Natural killer cell treated with Interleukin-12 subunit alpha and Interleukin-12 subunit beta and Interleukin-15 and Interleukin-18, amount 100 ng/mL, for 72 hours (primary cell): ENCODE measurements around the gene LITAFD. TPM values are rescaled to one million over a fixed set of nuclear protein-coding genes. Genes with fewer than 3 reads are reported as not detected.

ENCODE experiments used
- ATAC-seq, 2 donors: fragments of 150-1000 bp; cut with Tn5 transposase in 1 of 2; sonication (Bioruptor Pico), chemical (Tn5 transposase) in 1 of 2; 2 replicates each; pipeline ENCODE4 v1.10.0; 2021
- DNase-seq: peaks from one replicate; pipeline ENCODE4 v3.0.0; 2022; ENCODE audit warnings: low spot score
- H3K27ac Mint-ChIP-seq, 2 donors: 1 replicate in 1 of 2; 2 replicates in 1 of 2; pipeline ENCODE4 v1.8.0; 2022; ENCODE audit warnings: mixed read lengths in 2 of 2, mild to moderate bottlenecking in 1 of 2, moderate library complexity in 1 of 2
- H3K27me3 Mint-ChIP-seq, 2 donors: 1 replicate in 1 of 2; 2 replicates in 1 of 2; pipeline ENCODE4 v1.8.0; 2022; ENCODE audit warnings: mixed read lengths in 2 of 2
- H3K36me3 Mint-ChIP-seq: one replicate; pipeline ENCODE4 v1.8.0; 2022; ENCODE audit warnings: mixed read lengths
- H3K4me1 Mint-ChIP-seq, 2 donors: 1 replicate in 1 of 2; 2 replicates in 1 of 2; pipeline ENCODE4 v1.8.0; 2022; ENCODE audit warnings: low read depth in 2 of 2, mixed read lengths in 2 of 2, mild to moderate bottlenecking in 1 of 2
- H3K4me3 Mint-ChIP-seq: one replicate; pipeline ENCODE4 v1.8.0; 2022; ENCODE audit warnings: mixed read lengths
- H3K9me3 Mint-ChIP-seq: 2 replicates; pipeline ENCODE4 v1.8.0; 2022; ENCODE audit warnings: mixed read lengths
- total RNA-seq, 2 donors: library from RNA; stranded (reverse); gene quantifications; one replicate each; pipeline ENCODE4 v1.2.3, GENCODE V29; 2022

LITAFD gene
- total RNA-seq, 2 donors from 2014 or later = not detected

DNA sequence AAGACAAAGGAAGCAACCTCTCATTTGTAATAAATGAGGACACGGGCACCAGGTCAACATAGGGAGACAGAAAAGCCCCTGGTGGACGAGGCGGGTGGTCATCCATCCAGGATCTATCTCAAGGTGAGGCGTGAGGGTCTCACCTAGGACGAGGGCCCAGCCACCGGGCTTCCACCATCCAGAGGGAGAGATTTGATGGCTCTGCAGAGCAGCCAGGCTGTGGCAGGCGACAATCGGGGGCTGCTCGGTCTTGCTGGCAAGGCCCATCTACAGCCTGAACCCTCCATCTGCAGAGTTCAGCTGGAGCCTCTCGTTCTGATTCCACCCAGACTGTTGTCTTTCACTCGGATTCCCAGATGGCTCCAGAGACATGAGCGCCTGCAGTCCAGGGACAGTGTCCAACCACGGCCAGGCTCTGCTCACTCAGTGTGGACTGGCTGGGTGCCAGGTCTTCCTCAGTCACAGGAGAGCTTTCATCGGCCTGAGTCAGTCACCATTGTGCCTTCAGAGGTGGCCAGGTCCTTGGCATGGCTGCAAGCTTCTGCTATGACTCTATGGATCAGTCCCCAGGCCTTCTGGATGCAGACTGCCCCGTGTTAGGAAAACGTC is 5.9 kb downstream of the LITAFD start:
- no peak for ATAC-seq
- no peak overlapping the region for H3K4me3 Mint-ChIP-seq
- H3K36me3 Mint-ChIP-seq = peaks cover 1% of the 10 kb centered on the region
- no peaks in the 10 kb centered on the region for H3K9me3 Mint-ChIP-seq
- no peak overlapping the region for H3K27ac Mint-ChIP-seq
- H3K27me3 Mint-ChIP-seq = no peaks in the 10 kb centered on the region
- no peak for DNase-seq
- peaks cover 19 to 21% of the 10 kb centered on the region in 2 donors for H3K4me1 Mint-ChIP-seq

DNA sequence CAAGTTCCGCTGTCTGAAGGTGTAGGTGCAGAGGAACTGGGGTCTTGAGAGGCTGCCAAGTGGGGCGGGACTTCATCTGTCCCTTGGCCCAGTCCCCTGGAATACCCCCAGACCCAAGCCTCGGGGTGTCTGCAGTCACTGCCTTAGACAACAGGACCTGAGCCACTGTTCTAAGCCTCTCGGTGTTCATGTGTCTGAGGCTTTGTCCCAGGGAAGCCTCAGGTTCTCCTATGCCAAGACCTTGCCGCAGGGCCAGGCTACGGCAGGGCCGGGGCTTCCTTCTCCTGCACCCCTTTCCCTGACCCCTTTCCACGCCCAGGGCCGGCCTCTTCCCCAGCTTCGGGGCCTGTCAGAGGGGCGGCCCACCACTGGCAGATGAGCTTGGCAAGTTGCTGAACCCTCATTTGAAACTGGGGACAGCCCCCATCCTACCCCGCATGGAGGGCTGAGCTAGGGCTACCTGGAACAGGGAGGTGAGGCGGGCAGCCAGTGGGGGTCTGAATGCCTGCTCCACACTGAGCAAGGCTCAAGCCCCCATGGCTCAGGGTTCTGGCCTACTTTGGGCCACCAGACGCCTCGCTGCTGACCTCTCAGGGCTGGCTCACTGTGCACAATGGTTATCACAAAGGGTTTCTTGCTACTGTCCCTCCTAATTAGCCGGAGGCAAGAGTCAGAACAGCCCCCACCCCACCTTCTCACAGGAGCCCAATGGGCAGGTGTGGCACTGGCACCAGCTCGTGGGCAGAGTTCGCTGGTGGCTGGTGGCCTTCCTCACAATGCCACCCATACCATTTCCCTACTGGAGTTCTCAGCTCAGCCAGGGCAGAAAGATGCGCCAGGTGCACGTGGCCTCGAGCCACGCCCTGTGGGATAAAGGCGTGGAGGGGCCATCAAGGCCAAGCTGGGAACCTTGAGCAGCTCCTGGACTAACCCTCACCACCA is 7.1 kb downstream of the LITAFD start:
- DNase-seq = no peak
- Mint-ChIP-seq H3K4me1 (peaks cover 19 to 21% of the 10 kb centered on the region in 2 donors), H3K9me3 (no peaks in the 10 kb centered on the region), H3K27me3 (no peaks in the 10 kb centered on the region), H3K27ac (no peak overlapping the region), H3K36me3 (peaks cover 6% of the 10 kb centered on the region), H3K4me3 (no peak overlapping the region)
- ATAC-seq = no peak

DNA sequence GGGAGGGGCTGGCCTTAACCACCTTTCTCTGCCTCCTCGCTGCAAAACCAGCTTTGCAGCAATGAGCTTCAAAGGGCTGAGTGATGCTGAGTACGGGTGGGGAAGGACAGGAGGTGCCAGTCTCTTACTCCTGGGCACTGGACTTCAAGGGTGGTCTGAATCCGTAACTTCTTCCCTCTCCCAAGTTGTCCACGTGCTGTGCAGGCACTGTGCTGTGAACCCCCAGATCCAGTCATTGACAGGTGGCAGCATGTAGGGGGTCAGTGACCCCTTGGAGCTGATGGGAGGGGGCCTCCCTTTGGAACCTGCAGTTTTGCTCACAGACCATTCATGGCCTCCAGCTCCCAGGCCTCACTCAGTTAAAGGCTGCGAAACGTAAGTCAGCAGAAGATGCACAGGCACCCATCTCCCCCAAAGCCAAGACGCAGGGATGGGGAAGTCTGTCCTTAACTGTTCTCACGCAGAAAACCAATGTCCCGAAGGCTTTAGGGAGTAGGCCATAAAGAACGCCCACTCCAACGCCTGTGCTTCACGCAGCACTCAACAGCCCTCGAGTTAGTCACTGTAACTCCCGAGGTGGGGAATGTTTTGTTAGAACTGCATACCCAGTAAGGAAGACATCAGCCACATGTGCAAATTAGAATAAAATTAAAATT is 7.9 kb downstream of the LITAFD start:
- Mint-ChIP-seq H3K4me3 (no peak overlapping the region), H3K36me3 (peaks cover 12% of the 10 kb centered on the region), H3K4me1 (peaks cover 18 to 21% of the 10 kb centered on the region in 2 donors), H3K9me3 (no peaks in the 10 kb centered on the region), H3K27me3 (no peaks in the 10 kb centered on the region), H3K27ac (no peak overlapping the region)
- DNase-seq = no peak
- no peak for ATAC-seq

DNA sequence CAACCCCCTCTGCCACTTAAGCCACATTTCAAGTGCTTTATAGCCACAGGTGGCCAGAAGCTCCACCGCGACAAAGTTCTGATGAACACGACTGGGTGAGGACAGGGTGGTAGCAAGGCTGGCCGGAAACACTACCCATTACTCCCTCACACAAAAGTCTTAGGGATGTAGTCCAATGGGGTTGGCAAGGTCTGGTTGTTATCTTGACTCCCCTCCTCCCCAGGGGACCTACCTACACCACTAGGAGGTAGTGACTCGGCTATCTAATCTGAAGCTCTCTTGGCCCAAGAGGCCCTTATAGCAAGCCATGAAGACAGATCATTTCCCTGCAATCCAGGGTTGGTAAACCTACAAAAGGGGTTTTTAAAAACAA is 8.4 kb downstream of the LITAFD start:
- no peak overlapping the region for H3K27ac Mint-ChIP-seq
- no peaks in the 10 kb centered on the region for H3K27me3 Mint-ChIP-seq
- H3K9me3 Mint-ChIP-seq = no peaks in the 10 kb centered on the region
- no peak for ATAC-seq
- peaks cover 16% of the 10 kb centered on the region for H3K36me3 Mint-ChIP-seq
- no peak for DNase-seq
- H3K4me3 Mint-ChIP-seq = no peak overlapping the region
- peaks cover 13 to 16% of the 10 kb centered on the region in 2 donors for H3K4me1 Mint-ChIP-seq

DNA sequence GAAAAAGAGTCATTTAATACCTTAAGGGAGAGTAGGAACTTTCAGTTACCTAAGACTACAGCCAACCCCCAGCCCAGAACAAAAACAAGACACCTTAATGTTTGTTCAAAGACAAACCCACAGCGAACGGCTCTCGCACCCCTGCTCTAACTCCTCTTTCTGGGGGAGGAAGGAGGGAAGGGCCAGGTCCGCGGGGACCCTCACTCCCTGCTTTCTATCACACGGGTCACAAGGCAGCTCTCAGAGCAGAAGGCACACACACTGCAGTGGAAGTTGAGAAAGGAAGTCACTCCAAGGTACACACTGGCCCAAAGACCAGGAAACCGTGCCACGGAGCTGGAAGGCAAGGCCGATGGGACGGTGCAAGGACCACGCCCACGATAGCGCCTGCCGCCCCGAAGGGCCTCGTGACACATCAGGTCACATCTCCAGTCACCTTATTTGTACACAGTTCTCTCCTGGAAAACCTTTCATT is 10.0 kb downstream of the LITAFD start:
- Mint-ChIP-seq H3K4me1 (peaks cover 4 to 9% of the 10 kb centered on the region in 2 donors), H3K36me3 (peaks cover 16% of the 10 kb centered on the region), H3K4me3 (no peak overlapping the region), H3K27me3 (no peaks in the 10 kb centered on the region), H3K27ac (peak overlapping the region; percentile 22 to 54), H3K9me3 (no peaks in the 10 kb centered on the region)
- DNase-seq (no peak), ATAC-seq (no peak)

DNA sequence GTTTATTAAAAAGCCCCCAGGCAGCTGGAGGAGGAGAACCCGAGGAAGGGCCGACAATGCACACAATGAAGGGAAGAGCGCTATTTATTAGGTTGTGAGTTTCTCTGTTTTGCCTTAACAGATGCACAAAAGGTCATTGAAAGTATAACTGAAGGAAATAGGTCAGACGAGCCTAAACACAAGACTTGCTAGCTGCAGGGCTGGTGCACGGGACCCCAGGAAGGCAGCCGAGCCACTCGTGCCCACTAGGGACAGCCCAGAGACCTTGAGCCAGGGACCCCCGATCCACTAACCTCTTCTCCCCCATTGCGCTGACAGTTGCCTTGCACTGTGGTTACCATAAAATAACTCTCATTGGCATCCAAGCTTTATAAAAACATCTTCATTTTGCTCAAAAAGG is 11.3 kb downstream of the LITAFD start:
- H3K4me3 Mint-ChIP-seq = no peak overlapping the region
- no peaks in the 10 kb centered on the region for H3K27me3 Mint-ChIP-seq
- peaks cover 0 to 6% of the 10 kb centered on the region in 2 donors for H3K4me1 Mint-ChIP-seq
- H3K36me3 Mint-ChIP-seq = peaks cover 17% of the 10 kb centered on the region
- ATAC-seq = no peak
- no peaks in the 10 kb centered on the region for H3K9me3 Mint-ChIP-seq
- H3K27ac Mint-ChIP-seq = no peak overlapping the region
- no peak for DNase-seq

DNA sequence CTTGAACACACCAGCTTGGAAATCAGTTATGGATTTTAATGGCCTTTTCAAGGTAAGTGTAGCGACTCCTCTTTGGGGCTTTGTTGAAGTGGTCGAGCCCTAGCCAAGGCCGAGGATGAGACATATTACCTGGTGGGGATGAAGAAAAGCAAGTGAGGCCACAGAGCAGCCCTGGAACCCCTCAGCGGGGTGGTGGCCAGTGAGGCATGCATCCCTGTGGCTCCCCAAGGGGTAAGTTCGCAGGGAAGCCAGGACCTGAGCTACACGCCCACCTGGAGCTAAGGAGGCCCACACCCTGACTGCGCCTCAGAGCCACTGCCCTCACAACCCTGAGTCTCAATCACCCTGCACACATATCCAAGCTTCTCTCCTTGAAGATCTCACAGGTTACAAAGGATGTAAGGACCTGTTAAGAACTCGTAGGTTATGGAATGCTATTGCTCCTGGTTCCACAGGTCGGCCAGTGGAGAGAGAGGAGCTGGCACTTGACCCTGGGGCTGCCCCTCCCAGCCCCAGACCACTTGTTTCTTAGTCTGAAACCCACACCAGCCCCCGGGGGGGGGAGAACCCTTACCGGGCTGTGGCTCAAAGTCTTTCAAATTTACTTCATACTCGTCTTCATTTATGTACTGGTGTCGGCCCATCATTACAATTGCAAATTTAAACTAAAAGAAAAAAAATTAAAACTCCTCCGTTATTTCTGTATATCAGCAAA is 12.0 kb downstream of the LITAFD start:
- H3K27ac Mint-ChIP-seq = no peak overlapping the region

DNA sequence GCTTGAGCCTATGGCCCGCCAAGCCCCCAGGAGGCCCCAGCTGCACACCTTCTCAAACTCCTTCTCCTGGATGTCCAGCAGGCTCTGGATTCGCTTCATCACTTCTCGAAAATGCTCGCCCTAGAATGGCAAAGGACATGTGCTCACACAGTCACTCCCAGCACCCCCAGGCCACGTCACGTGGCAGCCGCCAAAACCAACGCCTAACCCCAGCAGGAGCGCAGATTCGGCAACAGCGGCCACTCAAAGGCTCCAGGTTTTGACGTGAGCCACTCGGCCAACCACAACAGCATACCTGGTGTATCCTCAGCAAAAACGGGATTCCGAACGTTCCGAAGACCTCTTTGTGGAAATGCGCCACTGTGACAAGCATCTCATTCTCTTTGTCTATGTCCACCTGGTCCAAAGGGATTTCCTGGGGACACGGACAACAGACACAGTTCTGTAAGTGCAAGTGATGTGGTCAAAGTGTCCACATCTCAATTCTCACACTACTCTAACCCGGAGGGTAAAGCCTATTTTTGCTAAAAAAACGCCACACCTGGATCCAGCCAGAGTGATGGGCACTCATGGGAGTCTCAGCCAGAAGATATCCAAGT is 12.7 kb downstream of the LITAFD start:
- Mint-ChIP-seq H3K4me1 (peaks cover 0 to 6% of the 10 kb centered on the region in 2 donors), H3K27me3 (no peaks in the 10 kb centered on the region), H3K36me3 (peaks cover 21% of the 10 kb centered on the region), H3K9me3 (no peaks in the 10 kb centered on the region), H3K4me3 (no peak overlapping the region), H3K27ac (no peak overlapping the region)
- no peak for ATAC-seq
- no peak for DNase-seq

More for the DNA sequence above, 12.0 kb downstream of the LITAFD start:
- Mint-ChIP-seq H3K4me1 (peaks cover 0 to 6% of the 10 kb centered on the region in 2 donors), H3K4me3 (no peak overlapping the region), H3K9me3 (no peaks in the 10 kb centered on the region), H3K36me3 (peaks cover 21% of the 10 kb centered on the region), H3K27me3 (no peaks in the 10 kb centered on the region)
- DNase-seq = no peak
- no peak for ATAC-seq

DNA sequence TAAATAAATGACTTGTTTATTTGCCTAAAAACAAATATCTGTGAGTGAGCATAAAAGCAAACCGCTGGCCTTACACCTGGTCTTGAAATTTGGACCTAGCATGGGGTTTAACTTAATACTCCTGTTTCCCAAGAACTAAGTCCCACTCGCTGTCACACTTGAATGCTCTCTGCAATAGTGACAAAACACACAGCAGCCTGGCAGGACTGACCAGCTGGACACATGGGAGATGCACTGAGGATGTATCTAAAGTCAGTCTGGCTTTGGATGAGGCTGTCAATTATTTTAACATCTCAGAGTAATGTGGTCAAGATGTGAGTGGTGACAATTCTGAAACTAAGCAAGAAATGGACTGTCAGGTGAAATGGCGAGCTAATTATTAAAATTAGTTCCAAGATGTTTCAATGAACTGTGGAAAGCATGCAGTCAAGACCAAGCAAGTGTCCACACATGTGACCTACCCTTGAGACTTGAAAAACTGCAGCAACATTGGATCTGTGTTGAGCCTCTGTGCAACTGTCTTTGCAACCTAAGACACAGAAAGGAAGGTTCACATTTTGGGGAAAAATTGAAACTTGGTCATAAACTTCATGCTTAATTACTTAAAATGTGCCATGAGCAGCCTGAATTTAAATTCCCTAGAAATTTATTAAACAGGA is 16.6 kb downstream of the LITAFD start:
- DNase-seq (no peak), ATAC-seq (no peak)
- H3K36me3 Mint-ChIP-seq = peaks cover 36% of the 10 kb centered on the region
- H3K4me1 Mint-ChIP-seq = no peaks in the 10 kb centered on the region
- H3K27ac Mint-ChIP-seq = no peak overlapping the region
- no peak overlapping the region for H3K4me3 Mint-ChIP-seq
- H3K9me3 Mint-ChIP-seq = no peaks in the 10 kb centered on the region
- H3K27me3 Mint-ChIP-seq = no peaks in the 10 kb centered on the region

DNA sequence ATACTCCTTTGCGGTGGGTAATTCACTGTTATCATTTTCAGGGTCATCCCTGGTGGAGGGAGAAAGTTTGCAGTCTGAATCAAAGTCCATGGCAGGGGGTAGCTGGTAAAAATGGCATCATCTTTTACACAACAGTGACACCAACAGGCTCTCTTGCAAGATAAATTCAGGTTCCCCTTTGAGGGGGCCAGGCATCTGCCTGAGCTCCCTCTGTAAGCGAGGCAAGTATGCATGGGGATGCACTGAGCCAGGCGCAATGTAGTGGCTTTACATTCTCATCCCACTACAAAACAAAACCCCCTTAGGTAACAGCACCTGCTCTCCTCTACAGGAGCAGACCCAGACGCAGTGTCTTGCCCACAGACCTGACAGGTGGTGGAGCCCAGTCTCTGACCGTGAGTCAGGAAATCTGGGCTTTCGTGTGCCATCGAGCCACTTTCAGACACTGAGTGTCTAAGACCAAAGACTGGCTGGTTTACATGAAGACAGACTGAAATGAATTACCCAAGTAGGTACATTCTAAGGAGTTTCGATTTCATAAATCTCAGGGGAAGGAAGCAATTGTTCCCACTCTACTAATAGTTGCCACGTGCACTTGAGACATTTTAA is 17.7 kb downstream of the LITAFD start:
- DNase-seq = no peak
- Mint-ChIP-seq H3K9me3 (no peaks in the 10 kb centered on the region), H3K36me3 (peaks cover 32% of the 10 kb centered on the region), H3K4me1 (no peaks in the 10 kb centered on the region), H3K4me3 (no peak overlapping the region), H3K27me3 (no peaks in the 10 kb centered on the region), H3K27ac (no peak overlapping the region)
- ATAC-seq = no peak

DNA sequence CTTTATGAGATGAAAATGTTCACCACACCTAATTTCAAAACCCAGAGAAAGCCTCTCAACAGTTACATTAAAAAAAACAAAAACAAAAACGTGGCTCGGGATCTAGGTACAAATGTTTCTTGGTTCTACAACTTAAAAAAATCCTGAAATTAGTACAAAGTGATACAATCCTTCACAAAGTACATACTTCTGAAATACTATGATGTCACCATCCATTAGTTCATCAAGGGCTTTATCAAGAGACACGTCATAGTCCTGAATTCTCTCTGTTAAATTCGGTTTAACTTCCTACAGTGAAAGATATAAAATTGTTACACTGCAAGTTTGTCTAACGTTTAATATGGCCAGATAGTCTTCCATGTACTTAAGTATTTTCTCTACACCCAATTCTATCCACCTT is 18.2 kb downstream of the LITAFD start:
- peaks cover 33% of the 10 kb centered on the region for H3K36me3 Mint-ChIP-seq
- no peak for DNase-seq
- no peaks in the 10 kb centered on the region for H3K4me1 Mint-ChIP-seq
- ATAC-seq = no peak
- H3K27me3 Mint-ChIP-seq = no peaks in the 10 kb centered on the region
- H3K4me3 Mint-ChIP-seq = no peak overlapping the region
- H3K9me3 Mint-ChIP-seq = no peaks in the 10 kb centered on the region
- peak overlapping the region in 1 of 2 donors; percentile 23 for H3K27ac Mint-ChIP-seq

DNA sequence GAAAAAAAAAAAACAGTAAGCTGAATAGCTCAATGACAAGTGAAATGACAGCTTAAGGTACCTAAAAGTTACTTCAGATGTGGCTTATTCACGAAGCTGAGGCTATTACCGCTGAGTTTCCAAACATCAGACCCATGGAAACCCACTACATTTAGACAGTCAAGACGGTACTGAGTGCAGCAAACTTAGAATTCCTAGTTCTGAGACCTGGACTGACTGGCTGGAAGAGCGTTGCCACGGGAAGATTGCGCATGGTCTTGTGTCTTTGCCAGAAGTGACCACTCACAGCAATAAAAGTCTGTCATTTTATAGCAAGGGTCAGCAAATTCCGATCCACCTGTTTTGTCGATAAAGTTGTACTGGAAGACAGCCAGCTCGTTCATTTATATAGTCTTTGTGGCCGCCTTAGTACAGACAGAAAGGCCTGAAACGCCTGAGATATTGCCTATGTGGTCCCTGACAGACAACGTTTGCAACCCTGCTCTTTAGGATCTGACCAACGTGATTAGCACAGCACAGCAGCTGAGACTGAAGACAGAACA is 19.2 kb downstream of the LITAFD start:
- Mint-ChIP-seq H3K27me3 (no peaks in the 10 kb centered on the region), H3K36me3 (peaks cover 32% of the 10 kb centered on the region)
- ATAC-seq = no peak

More for the DNA sequence above, 19.2 kb downstream of the LITAFD start:
- Mint-ChIP-seq H3K27ac (no peak overlapping the region), H3K9me3 (no peaks in the 10 kb centered on the region), H3K4me1 (no peaks in the 10 kb centered on the region), H3K4me3 (no peak overlapping the region)
- no peak for DNase-seq
